GM12873 (cell line): Measurements from ENCODE around the gene DXO.
"Not testable (repeated sequence)": the region's sequence is repeated elsewhere in the genome, so short reads cannot be mapped to it uniquely, and the experiment has no call there.

Source experiments
- TF ChIP-seq, protein P1 (sequence below): IDR thresholded peaks from 2 replicates; pipeline ENCODE4 v1.5.1; 2012; ENCODE audit warnings: low read depth, mild to moderate bottlenecking, moderate library complexity, low read length, control low read depth; ENCODE audit not compliant: insufficient read depth; ENCODE audit errors: missing control alignments

Gene DXO

DNA sequence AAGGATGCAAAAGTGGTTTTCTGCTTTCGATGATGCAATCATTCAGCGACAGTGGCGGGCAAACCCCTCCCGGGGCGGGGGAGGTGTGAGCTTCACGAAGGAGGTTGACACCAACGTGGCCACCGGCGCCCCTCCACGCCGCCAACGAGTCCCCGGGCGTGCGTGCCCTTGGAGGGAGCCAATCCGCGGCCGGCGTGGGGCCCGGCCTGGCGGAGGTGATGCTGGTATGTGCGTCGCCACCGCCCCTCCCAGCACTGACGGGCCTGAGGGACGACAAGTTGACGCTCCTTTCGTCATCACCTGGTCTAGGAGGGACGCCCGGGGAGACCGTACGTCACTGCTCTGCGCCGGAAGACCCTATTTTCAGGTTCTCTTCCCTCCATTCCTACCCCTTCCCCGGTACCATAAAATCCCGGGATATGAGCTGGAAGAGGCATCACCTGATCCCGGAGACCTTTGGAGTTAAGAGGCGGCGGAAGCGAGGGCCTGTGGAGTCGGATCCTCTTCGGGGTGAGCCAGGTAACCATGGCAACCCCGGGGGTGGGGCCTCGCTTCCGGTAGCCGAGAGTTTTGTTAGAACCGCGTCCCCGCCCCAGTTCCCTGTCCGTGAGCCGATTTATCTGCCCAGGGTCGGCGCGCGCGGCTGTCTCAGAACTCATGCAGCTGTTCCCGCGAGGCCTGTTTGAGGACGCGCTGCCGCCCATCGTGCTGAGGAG is at the start of gene DXO:
DXO (minus strand) TSS at position 146 of the 716 bp plus-strand sequence. CDS start 463 bp downstream, outside the sequence.
- TF ChIP-seq, protein P1, sequence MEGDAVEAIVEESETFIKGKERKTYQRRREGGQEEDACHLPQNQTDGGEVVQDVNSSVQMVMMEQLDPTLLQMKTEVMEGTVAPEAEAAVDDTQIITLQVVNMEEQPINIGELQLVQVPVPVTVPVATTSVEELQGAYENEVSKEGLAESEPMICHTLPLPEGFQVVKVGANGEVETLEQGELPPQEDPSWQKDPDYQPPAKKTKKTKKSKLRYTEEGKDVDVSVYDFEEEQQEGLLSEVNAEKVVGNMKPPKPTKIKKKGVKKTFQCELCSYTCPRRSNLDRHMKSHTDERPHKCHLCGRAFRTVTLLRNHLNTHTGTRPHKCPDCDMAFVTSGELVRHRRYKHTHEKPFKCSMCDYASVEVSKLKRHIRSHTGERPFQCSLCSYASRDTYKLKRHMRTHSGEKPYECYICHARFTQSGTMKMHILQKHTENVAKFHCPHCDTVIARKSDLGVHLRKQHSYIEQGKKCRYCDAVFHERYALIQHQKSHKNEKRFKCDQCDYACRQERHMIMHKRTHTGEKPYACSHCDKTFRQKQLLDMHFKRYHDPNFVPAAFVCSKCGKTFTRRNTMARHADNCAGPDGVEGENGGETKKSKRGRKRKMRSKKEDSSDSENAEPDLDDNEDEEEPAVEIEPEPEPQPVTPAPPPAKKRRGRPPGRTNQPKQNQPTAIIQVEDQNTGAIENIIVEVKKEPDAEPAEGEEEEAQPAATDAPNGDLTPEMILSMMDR = no peak

DNA sequence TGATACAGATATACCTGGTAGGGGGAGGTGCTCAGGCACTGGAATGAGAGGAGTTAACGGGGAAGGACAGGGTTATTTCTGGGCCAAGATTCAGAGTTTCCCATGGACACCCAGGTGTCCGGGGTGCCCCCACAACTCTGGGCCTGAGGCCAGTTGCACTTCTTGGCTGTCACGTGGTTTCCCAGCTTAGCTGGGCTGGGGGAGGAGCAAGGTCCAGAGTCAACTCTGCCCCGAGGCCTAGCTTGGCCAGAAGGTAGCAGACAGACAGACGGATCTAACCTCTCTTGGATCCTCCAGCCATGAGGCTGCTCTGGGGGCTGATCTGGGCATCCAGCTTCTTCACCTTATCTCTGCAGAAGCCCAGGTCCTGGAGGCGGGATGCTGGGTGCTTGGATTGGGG is 42.6 kb upstream of the DXO start, which contains the start of gene C4B:
C4B (plus strand) TSS at position 249 of the 400 bp plus-strand sequence; CDS start at position 300, 51 bp downstream.
- TF ChIP-seq, protein P1 = not testable (repeated sequence)

DNA sequence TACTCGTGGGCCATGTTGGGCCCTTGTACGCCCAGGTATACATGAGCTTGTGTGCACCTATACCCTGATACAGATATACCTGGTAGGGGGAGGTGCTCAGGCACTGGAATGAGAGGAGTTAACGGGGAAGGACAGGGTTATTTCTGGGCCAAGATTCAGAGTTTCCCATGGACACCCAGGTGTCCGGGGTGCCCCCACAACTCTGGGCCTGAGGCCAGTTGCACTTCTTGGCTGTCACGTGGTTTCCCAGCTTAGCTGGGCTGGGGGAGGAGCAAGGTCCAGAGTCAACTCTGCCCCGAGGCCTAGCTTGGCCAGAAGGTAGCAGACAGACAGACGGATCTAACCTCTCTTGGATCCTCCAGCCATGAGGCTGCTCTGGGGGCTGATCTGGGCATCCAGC is 9.8 kb upstream of the DXO start, which contains the start of gene C4A:
C4A (plus strand) TSS at position 314 of the 400 bp plus-strand sequence; CDS start at position 365, 51 bp downstream.
- TF ChIP-seq, protein P1 = not testable (repeated sequence)

DNA sequence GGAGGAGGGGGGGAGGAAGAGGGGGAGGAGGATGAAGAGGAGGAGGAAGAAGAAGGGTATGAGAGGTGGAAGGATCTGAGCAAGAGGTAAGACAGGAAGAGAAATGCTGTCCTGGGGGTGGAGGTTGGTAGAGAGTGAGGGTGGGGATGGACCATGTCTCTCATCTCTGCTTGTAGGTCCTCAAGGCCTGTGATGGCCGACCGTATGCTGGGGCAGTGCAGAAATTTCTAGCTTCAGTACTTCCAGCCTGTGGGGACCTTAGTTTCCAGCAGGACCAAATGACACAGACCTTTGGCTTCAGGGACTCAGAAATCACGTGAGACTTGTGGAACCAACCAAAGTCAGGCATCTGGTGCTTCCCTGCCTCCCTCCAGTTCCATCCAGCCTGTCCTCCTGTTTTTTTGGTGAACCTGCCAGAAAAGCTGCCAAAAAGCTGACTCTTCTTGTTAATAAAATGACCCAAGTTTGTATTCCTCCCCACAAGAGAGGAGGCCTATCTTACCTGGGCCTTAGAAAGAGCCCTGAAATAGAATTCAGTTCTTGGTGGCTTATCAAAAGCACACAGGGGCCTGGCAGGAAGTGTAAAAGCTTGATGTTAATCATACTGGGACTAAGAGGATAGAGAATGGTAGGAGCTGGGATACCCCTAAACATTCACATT is 7.4 kb upstream of the DXO start:
- TF ChIP-seq, protein P1 = no peak

DNA sequence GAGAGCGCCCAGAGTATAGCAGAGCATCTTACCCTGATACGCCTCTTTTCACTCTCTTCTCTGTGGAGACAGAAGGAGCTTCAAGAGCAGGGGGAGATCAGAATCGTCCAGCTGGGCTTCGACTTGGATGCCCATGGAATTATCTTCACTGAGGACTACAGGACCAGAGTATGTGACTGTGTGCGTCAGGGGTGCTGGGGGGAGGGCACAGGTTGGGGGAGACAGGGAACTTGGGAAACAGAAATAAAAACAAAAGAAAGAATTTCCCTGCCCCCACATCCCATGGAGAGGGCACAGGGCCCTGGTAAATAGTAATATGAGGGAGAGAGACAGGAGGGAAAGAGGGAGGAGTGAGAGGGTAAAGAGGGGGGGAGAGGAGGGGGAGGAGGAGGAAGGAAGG is 6.9 kb upstream of the DXO start:
- TF ChIP-seq, protein P1 = no peak

DNA sequence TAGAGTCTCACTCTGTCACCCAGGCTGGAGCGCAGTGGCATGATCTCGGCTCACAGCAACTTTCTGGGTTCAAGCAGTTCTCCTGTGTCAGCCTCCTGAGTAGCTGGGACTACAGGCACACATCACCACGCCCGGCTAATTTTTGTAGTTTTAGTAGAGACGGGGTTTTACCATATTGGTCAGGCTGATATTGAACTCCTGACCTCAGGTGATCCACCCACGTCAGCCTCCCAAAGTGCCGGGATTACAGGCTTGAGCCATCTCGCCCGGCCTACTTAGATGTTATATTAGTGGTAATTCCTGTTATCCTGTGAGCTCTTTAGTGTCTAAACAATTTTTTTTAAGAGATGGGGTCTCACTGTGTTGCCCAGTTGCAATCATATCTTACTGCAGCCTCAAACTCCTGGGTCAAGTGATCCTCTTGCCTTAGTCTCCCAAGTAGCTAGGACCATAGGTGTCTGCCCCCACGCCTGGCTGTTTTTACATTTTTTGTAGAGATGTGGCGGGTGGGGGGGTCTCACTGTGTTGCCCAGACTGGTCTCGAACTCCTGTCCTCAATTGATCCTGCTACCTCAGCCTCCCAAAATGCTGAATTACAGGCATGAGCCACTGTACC is 6.0 kb upstream of the DXO start:
- TF ChIP-seq, protein P1 = no peak
